GM21381 (cell line): ENCODE data around the gene ENOX2.
"Not testable (repeated sequence)": the region's sequence is repeated elsewhere in the genome, so short reads cannot be mapped to it uniquely, and the experiment has no call there.

Source experiments
- ATAC-seq: cut with Tn5 transposase; IDR thresholded peaks from one replicate; pipeline ENCODE4 v1.9.1; 2021; ENCODE audit warnings: mild to moderate bottlenecking, moderate library complexity; ENCODE audit not compliant: unreplicated experiment

The ENOX2 gene

DNA sequence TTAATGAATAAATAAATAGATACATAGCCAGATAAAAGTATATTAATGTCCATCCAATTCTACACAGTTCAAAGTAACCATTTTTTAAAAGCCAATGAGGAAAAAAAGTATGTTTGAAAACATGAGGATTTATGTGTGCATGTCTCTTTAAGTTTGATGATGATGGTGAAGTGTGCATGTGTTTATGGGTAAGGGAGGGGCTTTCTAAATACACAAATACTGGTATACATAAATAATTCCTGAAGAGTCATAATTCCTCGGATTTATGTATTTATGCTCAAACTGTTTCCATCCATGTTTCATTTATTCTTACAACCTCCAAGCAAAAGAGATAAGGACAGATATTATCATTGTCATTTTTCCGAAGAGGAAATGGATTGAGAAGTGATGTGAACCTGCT, 75.4 kb downstream of the ENOX2 start:
- ATAC-seq, result no peak

DNA sequence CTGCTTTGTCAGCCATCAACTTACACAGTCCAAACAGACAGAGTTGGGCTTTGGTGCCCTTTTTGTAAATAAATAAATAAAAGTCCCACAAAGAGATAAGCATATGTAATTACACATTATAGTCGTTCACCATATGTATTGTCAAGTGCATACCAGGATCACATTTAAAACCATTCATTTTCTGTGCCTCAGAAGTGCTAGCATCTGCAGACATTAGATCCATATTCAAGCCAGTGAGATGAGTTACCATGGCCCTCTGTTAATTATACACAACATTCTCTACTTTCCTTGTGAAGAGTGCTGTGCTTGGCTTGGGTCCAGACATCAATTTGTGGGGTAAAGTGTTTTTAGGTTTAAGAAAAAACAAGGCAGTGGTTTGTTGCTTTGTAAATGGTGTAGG, 76.8 kb downstream of the ENOX2 start:
- ATAC-seq, result no peak

DNA sequence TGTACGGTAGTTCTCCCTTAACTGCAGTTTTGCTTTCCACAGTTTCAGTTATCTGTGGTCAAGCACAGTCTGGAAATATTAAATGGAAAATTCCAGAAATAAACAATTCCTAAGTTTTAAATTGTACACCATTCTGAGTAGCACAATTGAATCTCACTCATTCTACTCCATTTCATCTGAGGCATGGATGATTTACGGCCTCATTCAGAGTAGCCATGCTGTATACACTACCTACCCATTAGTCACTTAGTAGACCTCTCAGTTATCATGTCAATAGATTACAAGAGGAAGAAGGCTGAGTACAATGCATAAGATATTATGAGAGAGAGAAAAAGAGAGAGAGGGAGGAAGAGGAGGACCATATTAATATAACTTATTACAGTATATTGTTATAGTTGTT, 77.5 kb downstream of the ENOX2 start:
- ATAC-seq, result no peak

DNA sequence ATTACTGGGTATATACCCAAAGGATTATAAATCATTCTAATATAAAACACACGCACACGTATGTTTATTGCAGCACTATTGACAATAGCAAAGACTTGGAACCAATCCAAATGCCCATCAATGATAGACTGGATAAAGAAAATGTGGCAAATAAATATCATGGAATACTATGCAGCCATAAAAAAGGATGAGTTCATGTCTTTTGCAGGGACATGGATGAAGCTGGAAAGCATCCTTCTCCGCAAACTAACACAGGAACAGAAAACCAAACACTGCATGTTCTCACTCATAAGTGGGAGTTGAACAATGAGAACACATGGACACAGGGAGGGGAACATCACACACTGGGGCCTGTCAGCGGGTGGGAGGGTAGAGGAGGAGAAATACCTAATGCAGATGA, 83.6 kb downstream of the ENOX2 start:
- not testable (repeated sequence) for ATAC-seq

DNA sequence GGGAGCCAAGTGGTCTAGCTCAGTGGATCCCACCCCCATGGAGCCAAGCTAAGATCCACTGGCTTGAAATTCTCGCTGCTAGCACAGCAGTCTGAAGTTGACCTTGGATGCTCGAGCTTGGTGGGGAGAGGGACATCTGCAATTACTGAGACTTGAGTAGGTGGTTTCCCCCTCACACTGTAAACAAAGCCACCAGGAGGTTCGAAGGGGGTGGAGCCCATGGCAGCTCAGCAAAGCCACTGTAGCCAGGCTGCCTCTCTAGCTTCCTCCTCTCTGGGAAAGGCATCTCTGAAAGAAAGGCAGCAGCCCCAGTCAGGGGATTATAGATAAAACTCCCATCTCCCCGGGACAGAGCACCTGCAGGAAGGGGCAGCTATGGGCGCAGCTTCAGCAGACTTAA, 89.1 kb downstream of the ENOX2 start:
- not testable (repeated sequence) for ATAC-seq

DNA sequence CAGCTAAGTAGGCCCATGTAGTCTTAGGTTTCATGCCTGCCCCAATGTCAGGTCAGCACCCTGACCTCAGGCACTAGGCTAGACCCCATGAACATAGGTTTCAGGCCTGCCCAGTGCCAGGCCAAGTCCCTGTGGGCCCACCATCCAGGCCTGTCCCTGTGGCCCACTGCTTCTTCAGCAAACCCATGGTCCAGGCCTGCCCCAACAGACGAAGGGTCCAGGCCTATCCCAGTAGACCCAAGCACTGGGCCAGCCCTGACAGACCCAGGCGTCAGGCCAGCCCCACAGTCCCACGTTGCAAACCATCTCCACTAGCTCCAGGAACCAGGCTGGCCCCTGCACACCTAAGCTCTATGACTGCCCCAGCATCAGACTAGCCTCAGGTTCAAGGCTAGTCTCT, 92.4 kb downstream of the ENOX2 start:
- ATAC-seq, result no peak

DNA sequence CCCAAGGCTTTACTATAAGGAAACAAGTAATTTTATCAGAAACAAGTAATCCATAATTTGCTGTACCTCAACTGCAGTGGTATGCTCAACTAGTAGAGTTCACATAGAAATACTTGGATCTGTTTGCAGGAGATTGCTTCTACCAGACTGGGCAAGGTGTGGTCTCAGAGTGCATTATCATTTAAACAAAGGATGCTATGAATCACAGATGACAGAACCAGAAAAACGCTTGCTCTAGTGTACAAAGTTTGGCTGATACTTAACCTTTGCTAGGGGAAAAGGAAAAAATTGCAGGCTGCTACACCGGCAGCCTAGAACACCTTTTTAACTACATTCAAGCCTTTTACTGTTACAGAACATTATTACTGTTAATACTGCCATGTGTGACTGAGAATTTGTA, 97.1 kb downstream of the ENOX2 start:
- ATAC-seq, result no peak

DNA sequence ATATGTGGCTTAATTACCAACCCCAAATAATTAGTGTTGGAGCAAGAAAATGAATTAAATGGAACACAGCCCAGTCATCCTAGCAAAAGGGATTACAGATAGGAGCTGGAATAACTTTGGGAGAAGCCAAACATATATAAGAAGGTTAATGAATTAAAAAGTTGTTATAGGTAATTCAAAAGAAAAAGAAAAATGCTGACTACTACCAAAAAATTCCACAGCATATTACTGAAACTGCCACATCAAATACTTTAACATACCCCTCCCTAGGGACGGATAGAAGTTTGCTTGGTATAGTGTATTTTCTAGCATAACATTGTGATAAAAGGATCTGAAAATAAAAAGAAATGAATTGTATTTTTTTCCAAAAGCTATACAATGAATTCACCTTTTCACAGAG, 99.5 kb downstream of the ENOX2 start:
- no peak for ATAC-seq

DNA sequence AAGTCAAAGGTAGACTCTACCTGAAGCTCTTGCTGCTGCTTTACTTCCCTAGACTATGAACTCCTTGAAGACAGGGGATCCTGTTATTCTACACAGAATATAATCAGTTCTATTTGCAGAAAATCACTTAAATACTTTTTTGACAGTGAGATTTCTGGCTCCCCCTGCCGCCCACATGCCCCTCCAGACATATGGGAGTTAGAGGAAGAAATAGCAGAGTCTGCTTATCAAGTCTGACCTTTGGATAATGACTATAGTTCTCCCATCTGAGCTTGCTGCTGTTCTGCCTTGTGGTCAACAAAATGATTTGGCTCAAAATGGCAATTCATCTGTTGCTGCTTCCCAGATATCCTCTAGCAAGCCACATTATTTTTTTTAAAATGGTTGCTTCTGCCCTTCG, 101.1 kb downstream of the ENOX2 start:
- no peak for ATAC-seq

DNA sequence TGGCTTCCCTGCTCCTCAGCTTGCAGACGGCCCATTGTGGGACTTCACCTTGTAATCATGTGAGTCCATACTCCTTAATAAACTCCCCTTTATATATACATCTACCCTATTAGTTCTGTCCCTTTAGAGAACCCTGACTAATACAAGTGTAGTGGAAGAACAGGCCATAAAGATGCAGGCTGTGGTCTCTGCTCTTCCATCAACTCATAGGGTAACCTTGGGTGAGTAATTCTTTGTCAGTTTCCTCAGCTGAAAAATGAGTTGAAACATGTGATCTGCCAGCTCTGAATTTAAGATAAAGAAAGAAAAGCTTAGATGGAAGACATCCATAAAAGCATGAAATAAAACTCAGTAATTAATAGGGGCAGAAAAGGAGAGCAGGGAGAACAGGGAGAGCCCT, 103.6 kb downstream of the ENOX2 start:
- ATAC-seq, result no peak

DNA sequence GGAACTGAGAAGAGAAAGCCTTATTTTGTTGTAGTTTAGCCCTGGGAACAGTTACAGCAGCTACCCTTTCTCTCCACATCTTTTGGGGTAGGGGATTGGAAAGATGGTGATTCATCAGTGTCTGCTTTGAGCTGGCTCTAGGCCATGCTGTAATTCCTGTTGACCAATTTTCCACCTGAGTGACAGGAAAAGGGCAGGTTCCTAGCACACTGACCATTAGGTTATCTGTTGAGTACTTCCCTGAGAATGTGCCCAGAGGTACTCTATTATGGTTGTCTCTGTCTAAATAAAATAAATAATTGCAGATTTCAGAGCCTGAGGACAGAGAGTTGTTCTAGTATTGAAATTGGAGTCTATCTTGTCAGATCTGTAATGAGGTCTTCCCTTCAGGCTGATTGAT, 109.0 kb downstream of the ENOX2 start:
- ATAC-seq, result no peak

DNA sequence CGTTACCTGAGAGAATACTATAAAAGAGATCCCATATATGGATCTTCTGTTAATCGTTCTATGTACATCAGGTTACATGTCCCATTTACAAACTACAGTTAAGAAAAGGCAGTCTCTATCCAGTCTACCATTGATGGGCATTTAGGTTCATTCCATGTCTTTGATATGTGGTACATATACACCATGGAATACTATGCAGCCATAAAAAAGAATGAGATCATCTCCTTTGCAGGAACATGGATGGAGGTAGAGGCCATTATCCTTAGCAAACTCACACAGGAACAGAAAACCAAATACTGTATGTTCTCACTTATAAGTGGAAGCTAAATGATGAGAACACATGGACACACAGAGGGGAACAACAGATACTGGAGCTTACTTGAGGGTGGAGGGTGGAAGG, 111.1 kb downstream of the ENOX2 start:
- not testable (repeated sequence) for ATAC-seq

DNA sequence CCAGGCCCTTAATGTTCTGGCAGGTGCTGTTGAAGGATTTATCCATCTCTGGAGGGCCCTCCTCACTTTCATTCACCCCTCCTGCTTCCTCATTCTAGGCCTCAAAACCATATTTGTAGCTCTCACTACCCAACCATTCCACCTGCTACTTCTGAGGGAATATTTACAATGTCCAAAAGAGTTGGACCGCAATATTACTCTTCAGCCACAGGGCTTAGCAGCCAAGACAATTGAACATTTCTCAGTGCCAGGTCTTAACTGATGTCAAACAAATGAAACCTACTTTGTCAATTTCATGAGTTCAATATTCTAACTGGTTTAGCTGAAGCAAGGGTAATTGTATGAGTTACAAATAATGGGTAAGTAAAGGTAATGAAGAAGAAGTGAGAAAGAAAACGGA, 113.2 kb downstream of the ENOX2 start:
- no peak for ATAC-seq

DNA sequence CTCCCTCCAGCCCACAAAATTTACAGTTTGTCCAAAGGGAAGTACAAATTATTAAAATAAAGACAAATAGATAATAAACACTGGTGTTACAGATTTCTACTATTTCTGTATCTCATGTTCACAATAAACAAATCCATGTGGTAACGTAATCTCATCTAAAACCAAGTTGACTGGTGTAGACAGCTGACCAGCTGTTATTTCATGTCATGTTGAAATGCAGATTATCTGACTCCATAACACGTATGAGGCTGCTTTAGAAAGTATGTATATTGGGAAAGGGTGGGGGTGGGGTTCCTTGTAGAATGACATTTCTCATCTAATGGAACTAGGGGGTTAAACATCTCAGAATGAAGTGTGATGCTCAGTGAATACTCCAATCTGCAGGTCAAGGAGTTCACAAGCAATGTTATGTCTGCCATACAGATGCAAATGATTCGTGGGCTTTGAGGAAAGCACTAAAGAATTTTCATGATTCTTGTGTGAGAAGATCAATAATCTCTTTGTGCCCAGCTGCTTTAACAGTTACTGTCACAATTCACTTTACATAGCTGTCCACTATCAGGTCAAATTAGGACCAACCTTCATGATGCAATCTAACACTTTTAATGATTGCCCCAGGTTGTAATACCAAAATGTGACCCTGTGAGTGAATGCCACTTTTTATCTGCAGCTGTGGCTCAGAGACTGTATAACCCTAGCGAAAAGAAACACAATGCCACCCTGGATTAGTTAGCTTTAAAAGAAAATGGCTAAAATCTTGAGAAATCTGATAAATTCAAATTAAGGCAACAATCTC, 114.0 kb downstream of the ENOX2 start:
- ATAC-seq, result no peak

DNA sequence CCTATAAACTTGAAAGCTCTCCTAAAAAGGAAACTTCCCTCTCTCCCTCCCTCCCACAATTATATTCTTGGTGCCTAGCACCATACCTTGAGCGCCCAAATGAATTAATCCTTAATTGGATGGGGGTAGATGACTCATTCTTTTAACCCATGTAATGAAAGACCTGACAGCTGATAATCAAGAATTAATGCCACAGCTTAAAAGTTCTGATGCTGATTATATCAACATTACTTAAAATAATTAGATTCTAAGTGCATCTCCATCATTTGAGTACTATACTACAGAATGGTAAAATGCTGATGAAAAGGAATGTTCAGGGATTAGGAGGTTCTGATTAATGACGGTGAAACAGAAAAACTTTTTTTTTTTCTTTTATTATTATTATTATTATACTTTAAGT, 117.0 kb downstream of the ENOX2 start:
- no peak for ATAC-seq

DNA sequence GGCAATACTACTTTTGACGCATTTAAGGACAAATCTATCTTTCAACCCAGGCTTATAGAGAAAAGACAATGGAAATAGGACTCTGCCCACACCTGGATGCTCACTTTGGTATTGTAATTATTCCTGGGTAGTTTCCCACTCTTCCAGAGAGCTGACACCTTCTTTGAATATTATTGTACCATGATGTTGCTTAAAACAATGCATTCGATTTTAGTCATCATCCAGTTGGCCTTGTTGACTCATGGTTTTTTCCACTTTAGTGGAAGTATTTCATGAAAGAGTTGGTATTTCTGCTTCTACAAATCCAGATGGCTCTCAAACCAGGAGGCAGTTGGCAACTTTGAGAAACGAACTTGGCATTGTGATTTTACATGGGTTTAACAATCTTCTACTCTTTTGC, 124.2 kb downstream of the ENOX2 start:
- no peak for ATAC-seq

DNA sequence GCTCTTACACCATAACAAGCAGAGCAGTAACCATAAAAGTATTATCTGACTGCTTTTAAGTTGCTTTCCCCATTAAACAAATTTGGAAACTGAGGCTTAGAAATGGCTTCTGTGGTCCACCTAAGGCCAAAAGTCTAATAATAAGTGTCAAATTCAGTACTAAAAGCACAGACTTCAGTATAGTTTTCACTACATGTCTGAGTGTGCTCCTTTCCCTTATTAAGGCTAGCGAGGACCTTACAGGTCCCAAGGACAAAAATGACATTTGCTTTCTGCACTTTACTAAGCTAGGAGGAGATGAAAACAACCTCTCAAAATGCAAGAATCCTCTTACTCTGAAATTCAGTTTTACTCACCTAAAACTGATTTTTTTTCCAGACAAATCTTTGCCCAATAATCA, 127.2 kb downstream of the ENOX2 start:
- ATAC-seq, result no peak

DNA sequence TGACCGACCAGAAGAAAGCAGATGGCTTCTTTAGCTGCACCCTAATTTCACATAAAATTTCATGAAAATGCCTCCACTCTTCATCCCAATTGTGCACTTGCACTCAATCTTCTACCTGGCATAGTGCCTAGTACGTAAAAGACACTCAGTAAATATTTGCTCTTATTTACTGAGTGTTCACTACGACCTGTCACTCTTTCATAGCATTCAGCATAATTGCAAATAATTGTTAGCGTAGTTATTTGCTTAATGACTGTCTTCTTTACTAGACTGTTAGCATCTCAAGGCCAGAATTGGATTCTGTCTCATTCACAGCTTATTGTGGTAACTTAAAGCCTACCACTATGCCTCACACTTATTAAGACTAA, 130.2 kb downstream of the ENOX2 start:
- ATAC-seq, result no peak

DNA sequence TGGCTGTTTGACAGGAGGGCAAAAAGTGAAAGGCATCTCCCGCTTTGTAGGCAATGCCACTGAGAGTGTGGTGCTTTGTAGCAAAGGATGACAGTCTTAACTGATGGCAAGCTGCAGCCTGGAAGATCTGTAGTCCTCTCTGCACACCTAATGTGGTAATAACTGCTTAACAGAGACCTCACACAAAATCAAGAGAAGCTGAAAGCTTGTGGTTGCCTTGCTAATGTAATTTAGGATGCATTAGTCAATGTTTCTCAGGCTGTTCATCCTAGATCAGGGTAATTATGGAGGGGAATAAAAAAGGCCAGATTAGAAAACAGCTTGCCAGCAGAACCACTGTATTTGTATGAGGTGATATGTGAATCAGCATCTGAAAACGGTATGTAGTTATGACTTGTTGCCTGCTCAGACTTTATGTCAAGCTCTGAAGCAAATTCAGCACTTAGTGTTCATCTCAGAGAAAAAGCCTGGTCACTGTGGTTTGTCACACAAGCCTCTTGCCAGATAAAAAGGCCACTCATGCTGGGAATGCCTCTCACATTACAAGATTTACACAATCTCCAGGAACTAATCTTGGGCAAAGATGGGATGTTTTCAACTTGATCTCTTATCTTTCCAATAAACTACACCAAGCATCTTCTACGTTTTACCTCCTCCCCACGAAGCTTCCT, 130.8 kb downstream of the ENOX2 start:
- no peak for ATAC-seq

DNA sequence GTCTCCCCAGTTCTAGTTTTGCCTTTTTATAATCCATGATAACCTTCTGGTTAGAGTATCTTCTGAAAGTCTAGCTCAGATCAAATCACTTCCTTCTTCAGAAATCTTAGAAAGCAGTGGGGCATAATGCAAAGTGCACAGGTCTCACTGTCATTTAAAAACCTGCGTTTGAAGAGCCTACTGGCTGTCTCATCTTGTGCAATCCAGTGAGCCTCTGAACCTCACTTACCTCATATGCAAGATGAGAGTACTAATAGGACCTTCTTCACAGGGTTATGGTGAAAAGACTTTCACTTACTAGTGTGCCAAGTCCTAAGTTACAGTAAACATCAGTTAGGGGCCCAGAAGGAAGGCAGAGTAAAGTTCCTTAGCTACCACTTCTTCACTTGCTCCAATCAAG, 131.4 kb downstream of the ENOX2 start:
- ATAC-seq, result no peak

DNA sequence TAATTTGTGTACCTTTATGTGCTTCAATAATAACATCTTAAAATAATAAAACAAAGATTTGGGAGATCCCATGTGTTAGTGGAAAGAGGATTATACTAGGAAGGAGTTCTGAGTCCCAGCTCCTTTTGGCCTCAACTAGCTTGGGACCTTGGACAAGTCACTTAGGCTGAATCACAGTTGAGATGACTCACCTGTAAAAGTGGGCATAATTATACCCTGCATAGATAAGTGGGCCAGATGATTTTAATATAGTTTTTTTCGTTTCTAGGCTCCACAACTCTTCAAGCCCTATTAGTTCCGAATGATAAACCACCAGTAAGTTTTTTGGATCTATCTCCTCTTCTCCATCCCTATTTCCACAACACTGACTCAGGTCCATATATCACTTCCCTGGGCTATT, 131.8 kb downstream of the ENOX2 start:
- ATAC-seq, result no peak

DNA sequence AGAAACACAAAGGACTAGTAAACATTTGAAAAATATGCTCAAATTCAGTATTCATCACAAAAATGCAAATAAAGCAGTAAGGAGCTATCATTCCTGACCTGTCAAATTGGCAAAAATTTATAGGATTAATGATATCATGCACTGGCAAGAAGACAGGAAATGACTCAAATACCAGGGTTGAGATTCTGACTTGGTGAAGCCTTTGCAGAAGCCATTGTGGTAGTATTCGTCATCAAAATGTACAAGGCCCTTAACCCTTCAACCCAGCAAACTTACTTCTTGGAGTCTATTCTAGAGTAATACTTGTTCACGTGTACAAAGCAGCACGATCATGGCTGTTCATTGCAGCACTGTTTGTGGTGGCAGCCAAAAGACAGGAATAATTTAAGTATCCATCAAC, 132.4 kb downstream of the ENOX2 start:
- ATAC-seq, result no peak

DNA sequence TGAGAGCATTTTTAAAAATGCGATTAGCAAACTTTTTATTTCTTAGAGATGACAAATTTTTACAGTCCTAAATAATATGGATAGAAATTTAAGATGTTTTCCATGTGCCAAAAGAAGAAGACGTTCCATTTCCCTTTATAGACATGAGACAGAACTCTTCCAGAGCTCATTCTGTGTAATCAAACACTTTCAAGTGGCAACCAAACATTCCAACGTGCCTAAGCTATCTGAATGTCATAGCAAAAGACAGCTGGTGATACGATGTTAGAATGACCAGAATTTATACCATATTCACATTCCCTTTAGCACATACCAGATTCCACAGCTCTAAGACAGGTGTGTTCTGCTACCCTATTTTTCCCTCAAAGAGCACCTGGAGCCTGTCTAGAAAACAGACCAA, 133.2 kb downstream of the ENOX2 start:
- no peak for ATAC-seq
